ENCODE data around the gene DYNLT3. TPM values are rescaled to one million over a fixed set of nuclear protein-coding genes. Genes with fewer than 3 reads are reported as not detected.

DYNLT3 gene
- polyA plus RNA-seq, 1 donor (not counting 4 experiments of a cell fraction or from before 2014, with no cell fraction given) = 37.3 TPM

- no peak for FAIRE-seq
- Histone ChIP-seq H3K36me3 (ENCODE audit: control insufficient read depth in 2 of 2, extremely low read depth in 1 of 2, insufficient read depth in 2 of 2, low read length in 2 of 2) (no peaks in the 10 kb centered on the region), H3K4me1 (ENCODE audit: control insufficient read depth, extremely low read depth, insufficient read depth, low read length) (no peaks in the 10 kb centered on the region), H3K27me3 (ENCODE audit: control insufficient read depth, extremely low read depth, insufficient read depth, low read length) (no peaks in the 10 kb centered on the region), H3K4me3 (ENCODE audit: control insufficient read depth in 2 of 3, extremely low read depth in 1 of 3, insufficient read depth in 2 of 3, low read depth in 1 of 3, low read length in 3 of 3) (no peak overlapping the region), H2AFZ (ENCODE audit: control insufficient read depth, low read length) (no peak overlapping the region), H3K4me2 (ENCODE audit: control insufficient read depth, extremely low read depth, insufficient read depth, low read depth, low read length) (no peak overlapping the region), H3K9me1 (ENCODE audit: control insufficient read depth, extremely low read depth, insufficient read depth, low read length) (no peaks in the 10 kb centered on the region), H3K9ac (ENCODE audit: control insufficient read depth, extremely low read depth, insufficient read depth, low read length) (no peak overlapping the region), H3K79me2 (ENCODE audit: control insufficient read depth, insufficient read depth, low read length) (no peaks in the 10 kb centered on the region), H3K9me3 (ENCODE audit: control insufficient read depth, low read depth, low read length) (no peaks in the 10 kb centered on the region), H4K20me1 (ENCODE audit: control insufficient read depth, extremely low read depth, insufficient read depth, low read length) (no peaks in the 10 kb centered on the region), H3K27ac (ENCODE audit: control insufficient read depth, insufficient read depth, low read length) (no peak overlapping the region)
- no peak for DNase-seq (ENCODE audit: low read depth, low spot score)
- TF ChIP-seq EZH2 (IDR thresholded peaks at IDR 0.05; ENCODE audit: low read length) = no peak
- TF ChIP-seq CTCF (optimal IDR thresholded peaks at IDR 0.05 in 1 of 3, IDR thresholded peaks at IDR 0.05 in 1 of 3, conservative IDR thresholded peaks at IDR 0.05 in 1 of 3; ENCODE audit: extremely low read depth in 1 of 3, insufficient read depth in 2 of 3, low read length in 3 of 3) = no peak
- dilution Hi-C loops (cut with MboI; ENCODE audit: extremely low pct_ligation_motif_present, low sequenced_read_pairs) = no loop called here
Observed at GRCh38 chrX:37844622-37845021, 2.7 kb downstream of the DYNLT3 start.

DNA sequence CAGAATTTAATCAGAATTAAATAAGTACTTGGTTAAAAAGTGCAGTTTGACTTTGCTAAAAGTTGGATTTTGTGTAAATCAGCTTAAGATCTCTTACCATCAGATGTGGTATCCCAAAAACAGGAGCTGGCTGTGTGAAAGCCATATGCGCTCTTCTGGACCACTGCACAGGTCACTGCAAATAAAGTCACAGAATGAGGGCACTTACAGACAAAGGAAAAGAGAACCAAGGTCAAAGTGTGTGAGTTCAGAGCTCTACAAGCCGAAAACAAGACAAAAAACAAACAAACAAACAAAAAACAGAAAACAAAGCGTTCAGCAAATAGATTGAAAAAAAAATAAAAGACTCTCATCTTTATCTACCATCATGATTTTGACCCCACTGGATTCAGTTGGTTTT lies 6.4 kb downstream of the DYNLT3 start:
- H3K9me3 ChIP-seq (ENCODE audit: control insufficient read depth, low read depth, low read length) = no peaks in the 10 kb centered on the region
- H3K9ac ChIP-seq (ENCODE audit: control insufficient read depth, extremely low read depth, insufficient read depth, low read length) = no peak overlapping the region
- dilution Hi-C loops (cut with MboI; ENCODE audit: extremely low pct_ligation_motif_present, low sequenced_read_pairs) = no loop called here
- TF ChIP-seq EZH2 (IDR thresholded peaks at IDR 0.05; ENCODE audit: low read length) (no peak), CTCF (optimal IDR thresholded peaks at IDR 0.05 in 1 of 3, IDR thresholded peaks at IDR 0.05 in 1 of 3, conservative IDR thresholded peaks at IDR 0.05 in 1 of 3; ENCODE audit: extremely low read depth in 1 of 3, insufficient read depth in 2 of 3, low read length in 3 of 3) (no peak)
- FAIRE-seq (no peak), DNase-seq (ENCODE audit: low read depth, low spot score) (no peak)
- H3K4me1 ChIP-seq (ENCODE audit: control insufficient read depth, extremely low read depth, insufficient read depth, low read length) = no peaks in the 10 kb centered on the region
- H3K9me1 ChIP-seq (ENCODE audit: control insufficient read depth, extremely low read depth, insufficient read depth, low read length) = no peaks in the 10 kb centered on the region
- H2AFZ ChIP-seq (ENCODE audit: control insufficient read depth, low read length) = no peak overlapping the region
- H3K4me2 ChIP-seq (ENCODE audit: control insufficient read depth, extremely low read depth, insufficient read depth, low read depth, low read length) = no peak overlapping the region
- H4K20me1 ChIP-seq (ENCODE audit: control insufficient read depth, extremely low read depth, insufficient read depth, low read length) = no peaks in the 10 kb centered on the region
- no peak overlapping the region for H3K4me3 ChIP-seq (ENCODE audit: control insufficient read depth in 2 of 3, extremely low read depth in 1 of 3, insufficient read depth in 2 of 3, low read depth in 1 of 3, low read length in 3 of 3)
- H3K79me2 ChIP-seq (ENCODE audit: control insufficient read depth, insufficient read depth, low read length) = no peaks in the 10 kb centered on the region
- H3K27me3 ChIP-seq (ENCODE audit: control insufficient read depth, extremely low read depth, insufficient read depth, low read length) = no peaks in the 10 kb centered on the region
- H3K36me3 ChIP-seq (ENCODE audit: control insufficient read depth in 2 of 2, extremely low read depth in 1 of 2, insufficient read depth in 2 of 2, low read length in 2 of 2) = no peaks in the 10 kb centered on the region
- H3K27ac ChIP-seq (ENCODE audit: control insufficient read depth, insufficient read depth, low read length) = no peak overlapping the region

Measured in keratinocyte (primary cell).